ENCODE measurements around the gene C12orf57. TPM values are rescaled to one million over a fixed set of nuclear protein-coding genes. Genes with fewer than 3 reads are reported as not detected.

Gene C12orf57
- total RNA-seq, 1 experiment from 2014 or later, result 111 TPM

DNA sequence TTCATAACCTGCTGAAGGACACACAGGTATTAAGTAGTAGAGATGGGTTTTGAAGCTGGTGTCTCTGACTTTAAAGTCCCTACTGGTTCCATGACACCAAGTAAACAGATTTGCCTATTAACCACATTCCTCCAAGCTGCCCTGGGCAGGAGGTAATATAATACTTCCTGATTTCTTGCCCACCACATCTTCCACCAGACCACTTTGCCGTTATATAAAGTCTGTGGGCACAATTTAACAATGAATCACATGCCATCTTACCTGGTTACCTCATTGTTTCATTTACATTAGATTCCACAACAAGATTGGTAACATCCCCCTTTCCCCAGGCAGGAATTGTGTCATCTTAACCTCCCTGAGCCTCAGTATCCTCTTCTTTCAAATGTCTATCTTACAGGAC, 40.1 kb upstream of the C12orf57 start:
- TF ChIP-seq, protein P1, sequence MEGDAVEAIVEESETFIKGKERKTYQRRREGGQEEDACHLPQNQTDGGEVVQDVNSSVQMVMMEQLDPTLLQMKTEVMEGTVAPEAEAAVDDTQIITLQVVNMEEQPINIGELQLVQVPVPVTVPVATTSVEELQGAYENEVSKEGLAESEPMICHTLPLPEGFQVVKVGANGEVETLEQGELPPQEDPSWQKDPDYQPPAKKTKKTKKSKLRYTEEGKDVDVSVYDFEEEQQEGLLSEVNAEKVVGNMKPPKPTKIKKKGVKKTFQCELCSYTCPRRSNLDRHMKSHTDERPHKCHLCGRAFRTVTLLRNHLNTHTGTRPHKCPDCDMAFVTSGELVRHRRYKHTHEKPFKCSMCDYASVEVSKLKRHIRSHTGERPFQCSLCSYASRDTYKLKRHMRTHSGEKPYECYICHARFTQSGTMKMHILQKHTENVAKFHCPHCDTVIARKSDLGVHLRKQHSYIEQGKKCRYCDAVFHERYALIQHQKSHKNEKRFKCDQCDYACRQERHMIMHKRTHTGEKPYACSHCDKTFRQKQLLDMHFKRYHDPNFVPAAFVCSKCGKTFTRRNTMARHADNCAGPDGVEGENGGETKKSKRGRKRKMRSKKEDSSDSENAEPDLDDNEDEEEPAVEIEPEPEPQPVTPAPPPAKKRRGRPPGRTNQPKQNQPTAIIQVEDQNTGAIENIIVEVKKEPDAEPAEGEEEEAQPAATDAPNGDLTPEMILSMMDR (IDR thresholded peaks at IDR 0.05; ENCODE audit: insufficient read depth in 1 of 2, low read depth in 1 of 2, low read length in 1 of 2, severe bottlenecking in 1 of 2, unreplicated experiment in 1 of 2), result no peak
- H3K9me3 Mint-ChIP-seq (ENCODE audit: unreplicated experiment), result no peaks in the 10 kb centered on the region
- POLR2A ChIA-PET, result interaction anchor here (1.2 kb wide), 1 partner anchor 13 kb away, joined by 5 read pairs; no protein-coding TSS in a partner anchor
- no peak for DNase-seq
- no TSS peak for BruUV-seq (replicated peaks)
- Histone ChIP-seq H3K4me1 (peaks cover 20% of the 10 kb centered on the region), H3K27me3 (replicated peaks; ENCODE audit: control insufficient read depth, insufficient read depth, low read length) (no peaks in the 10 kb centered on the region), H3K9me3 (no peaks in the 10 kb centered on the region), H3K4me3 (ENCODE audit: low read depth, low read length) (no peak overlapping the region), H3K36me3 (ENCODE audit: control insufficient read depth, insufficient read depth, low read length) (no peaks in the 10 kb centered on the region)
- no peaks in the 10 kb centered on the region for H3K27me3 Mint-ChIP-seq (ENCODE audit: insufficient read depth, unreplicated experiment)
- no peak overlapping the region for H3K4me3 Mint-ChIP-seq (ENCODE audit: unreplicated experiment)
- H3K27ac Mint-ChIP-seq (ENCODE audit: unreplicated experiment), result no peak overlapping the region
- CTCF ChIA-PET, result interaction anchor here (2.0 to 2.3 kb wide), 2 partner anchors 31 to 35 kb away, joined by 8 to 10 read pairs; partner anchors contain the start of gene SPSB2
- intact Hi-C loops (cut with micrococcal nuclease; ENCODE audit: unreplicated experiment), result loop anchor here (1.0 kb wide), 3 partner anchors 11 to 30 kb away; partner anchors contain the start of genes ENO2 and SPSB2
- H3K4me1 Mint-ChIP-seq (ENCODE audit: low read depth, unreplicated experiment), result peaks cover 14% of the 10 kb centered on the region
- H3K36me3 Mint-ChIP-seq (ENCODE audit: insufficient read depth, unreplicated experiment), result no peaks in the 10 kb centered on the region

DNA sequence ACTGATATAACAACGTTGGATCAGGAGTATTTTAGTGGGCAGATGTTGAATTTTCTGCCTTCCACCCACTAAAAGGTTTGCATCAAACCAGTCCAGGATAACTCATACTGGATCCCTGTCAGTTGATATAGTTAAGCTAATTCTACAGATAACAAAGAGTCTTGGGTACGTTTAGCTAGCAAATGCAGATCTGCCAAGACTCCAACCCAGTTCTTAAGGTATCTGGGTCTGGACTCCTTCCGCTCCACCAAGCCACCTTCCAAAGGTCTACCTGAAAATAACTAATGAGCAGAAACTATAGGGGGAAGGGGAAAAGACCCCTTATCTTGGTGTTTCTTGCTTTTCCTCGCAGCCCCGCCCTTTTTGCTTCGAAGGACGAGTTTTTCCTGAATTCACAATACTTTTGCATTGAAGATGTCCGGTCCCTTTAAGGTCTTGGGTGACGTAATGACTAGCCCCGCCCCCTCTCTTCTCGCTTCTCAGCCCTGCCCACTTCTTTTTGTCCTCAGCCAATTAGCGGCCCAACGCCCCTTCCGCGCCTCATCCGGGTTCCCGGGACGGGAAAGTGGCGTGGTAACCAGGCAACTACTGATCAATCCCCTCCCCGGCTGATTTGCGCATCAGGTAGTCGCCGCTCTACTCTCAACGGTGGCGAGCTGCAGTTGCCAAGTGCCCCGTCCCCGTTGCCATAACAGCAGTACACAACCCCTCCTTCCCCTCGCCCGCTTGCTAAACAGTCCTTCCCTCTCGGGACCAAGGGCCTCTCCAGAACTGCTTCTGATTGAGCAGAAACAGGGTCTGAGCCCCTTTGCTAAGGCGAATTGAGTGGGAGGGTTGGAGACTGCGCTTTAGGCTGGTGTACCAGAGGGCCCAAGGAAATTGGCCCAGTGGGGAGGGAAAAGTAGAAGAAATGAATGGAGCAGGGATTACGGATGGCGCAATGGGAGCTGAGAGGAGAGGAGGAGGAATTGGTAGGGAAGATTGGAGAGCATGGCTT, 39.2 kb upstream of the C12orf57 start, which contains the start of gene LRRC23:
LRRC23 (plus strand) TSS at position 543 of the 997 bp plus-strand sequence. CDS start 812 bp downstream, outside the sequence.
- CTCF ChIA-PET, result interaction anchor here (1.0 to 2.3 kb wide), 4 partner anchors 13 to 35 kb away, joined by 3 to 10 read pairs (median 6); partner anchors contain the start of gene SPSB2
- no peak within 1 kb of the TSS for H3K27ac Mint-ChIP-seq (ENCODE audit: unreplicated experiment)

More for the DNA sequence above, 39.2 kb upstream of the C12orf57 start, which contains the start of gene LRRC23:
- Histone ChIP-seq H3K9me3 (no peaks in the 10 kb centered on the region), H3K4me1 (peaks cover 20% of the 10 kb centered on the region), H3K4me3 (ENCODE audit: low read depth, low read length) (peak within 1 kb of the TSS; percentile 64), H3K27me3 (replicated peaks; ENCODE audit: control insufficient read depth, insufficient read depth, low read length) (no peaks in the 10 kb centered on the region), H3K36me3 (ENCODE audit: control insufficient read depth, insufficient read depth, low read length) (no peaks in the 10 kb centered on the region)
- DNase-seq, result peak; percentile 98 to 99
- intact Hi-C loops (cut with micrococcal nuclease; ENCODE audit: unreplicated experiment), result loop anchor here (1.0 kb wide), 3 partner anchors 10 to 31 kb away; partner anchors contain the start of genes ENO2 and SPSB2
- Mint-ChIP-seq H3K36me3 (ENCODE audit: insufficient read depth, unreplicated experiment) (no peaks in the 10 kb centered on the region), H3K4me3 (ENCODE audit: unreplicated experiment) (no peak within 1 kb of the TSS), H3K27me3 (ENCODE audit: insufficient read depth, unreplicated experiment) (no peaks in the 10 kb centered on the region), H3K9me3 (ENCODE audit: unreplicated experiment) (no peaks in the 10 kb centered on the region), H3K4me1 (ENCODE audit: low read depth, unreplicated experiment) (peaks cover 10% of the 10 kb centered on the region)
- TF ChIP-seq, protein P1 (IDR thresholded peaks at IDR 0.05; ENCODE audit: insufficient read depth in 1 of 2, low read depth in 1 of 2, low read length in 1 of 2, severe bottlenecking in 1 of 2, unreplicated experiment in 1 of 2), result no peak
- no TSS peak for BruUV-seq (replicated peaks)
- POLR2A ChIA-PET, result interaction anchor here (1.0 to 1.2 kb wide), 3 partner anchors 14 to 53 kb away, joined by 4 to 5 read pairs (median 5); partner anchors contain the start of genes C12orf57 and RNU7-1

All from Caco-2 (cell line).